Kidney (tissue), 14 donors: ENCODE measurements around the gene MAP7. TPM values are rescaled to one million over a fixed set of nuclear protein-coding genes. Genes with fewer than 3 reads are reported as not detected.

Source experiments
- DNase-seq, 5 donors: peaks; one replicate each; pipeline ENCODE4 v3.0.0-alpha.2; 2013 to 2020
- FAIRE-seq: peaks from 2 replicates; lab custom pipeline; 2012; peaks lifted over from hg19 to GRCh38; lab: Jason Lieb, UNC
- H3K27ac ChIP-seq, 2 donors: one replicate each; pipeline ENCODE4 v1.7.0; 2013; ENCODE audit warnings: low read depth in 2 of 2, low read length in 2 of 2, inconsistent platforms in 1 of 2
- H3K27me3 ChIP-seq: one replicate; pipeline ENCODE4 v1.7.1; 2013; ENCODE audit warnings: low read length, inconsistent platforms; ENCODE audit not compliant: control insufficient read depth, insufficient read depth
- H3K36me3 ChIP-seq, 3 donors: one replicate each; pipeline versions ENCODE4 v1.7.0 to v1.7.1; 2013; ENCODE audit warnings: low read length in 3 of 3, control low read depth in 1 of 3, inconsistent platforms in 1 of 3; ENCODE audit not compliant: insufficient read depth in 3 of 3, control insufficient read depth in 2 of 3
- H3K4me1 ChIP-seq, 3 donors: one replicate each; pipeline versions ENCODE4 v1.7.0 to v1.7.1; 2013; ENCODE audit warnings: low read length in 3 of 3, inconsistent platforms in 1 of 3, low read depth in 1 of 3; ENCODE audit not compliant: control insufficient read depth in 2 of 3, insufficient read depth in 2 of 3
- H3K4me3 ChIP-seq, 3 donors: one replicate each; pipeline versions ENCODE4 v1.7.0 to v1.8.1; 2013; ENCODE audit warnings: low read length in 3 of 3, control low read depth in 1 of 3, inconsistent platforms in 1 of 3
- H3K9ac ChIP-seq, 3 donors: one replicate each; pipeline versions ENCODE4 v1.7.0 to v1.7.1; 2013; ENCODE audit warnings: low read length in 3 of 3, control low read depth in 1 of 3, inconsistent platforms in 1 of 3
- H3K9me3 ChIP-seq, 3 donors: one replicate each; pipeline versions ENCODE4 v1.7.0 to v1.7.1; 2013; ENCODE audit warnings: low read length in 3 of 3, control low read depth in 1 of 3, inconsistent platforms in 1 of 3; ENCODE audit not compliant: control insufficient read depth in 2 of 3, insufficient read depth in 1 of 3
- CTCF ChIP-seq: IDR thresholded peaks from 3 replicates; pipeline ENCODE4 v1.5.1; 2012; ENCODE audit warnings: mild to moderate bottlenecking, moderate library complexity, borderline replicate concordance; ENCODE audit not compliant: insufficient read depth; ENCODE audit errors: extremely low read depth
- intact Hi-C: fragments of 100-400 bp; cut with DNase I; formaldehyde crosslinking; loops from one replicate; pipeline ENCODE4 v1.11.1; 2022
- polyA plus RNA-seq: library from polyadenylated mRNA; stranded (reverse); fragments of 350-450 nt; fragmentation: Illumina TruSeq; extraction: RNeasy Lipid Tissue Mini Kit (QIAGEN cat#74804); gene quantifications from one replicate; pipeline ENCODE4 v1.2.3, GENCODE V29; 2014; ENCODE audit warnings: low read depth, low replicate concordance; ENCODE audit not compliant: insufficient read depth
- total RNA-seq: library from RNA; stranded (reverse); fragmentation: NEBNext Ultra II Directional; extraction: Animal tissue kit (Norgen Biotek cat#: 25700); gene quantifications from one replicate; pipeline ENCODE4 v1.2.1, GENCODE V29; 2021
- donor health status: control.
- donor health status: control.
- donor health status: control.
- donor health status: control.
- donor health status: control.
- donor health status: DM: yes; HTN: yes; CAD: no.
- donor health status: Normal renal cell carcinoma (clear cell type).

Gene MAP7
- total and polyA plus RNA-seq, 2 donors from 2014 or later, result 16.0 to 40.0 TPM

- FAIRE-seq, result no peak
- intact Hi-C loops, result no loop called here
- peak in 2 of 5 donors; percentile 44 to 48 for DNase-seq
- no peak overlapping the region for H3K4me3 ChIP-seq
- peaks cover 0 to 7% (median 5%) of the 10 kb centered on the region in 3 donors for H3K36me3 ChIP-seq
- H3K4me1 ChIP-seq, result no peaks in the 10 kb centered on the region
- H3K27me3 ChIP-seq, result no peaks in the 10 kb centered on the region
- TF ChIP-seq CTCF, result no peak
- H3K9me3 ChIP-seq, result no peaks in the 10 kb centered on the region
- H3K27ac ChIP-seq, result no peak overlapping the region
- no peak overlapping the region for H3K9ac ChIP-seq
These were observed 179.1 kb downstream of the MAP7 start for GRCh38 chr6:136370988-136371728.

GRCh38 chr6:136365776-136366354 is 184.4 kb downstream of the MAP7 start:
- FAIRE-seq, result no peak
- Histone ChIP-seq H3K4me1 (no peaks in the 10 kb centered on the region), H3K9me3 (no peaks in the 10 kb centered on the region), H3K9ac (no peak overlapping the region), H3K36me3 (peaks cover 0 to 31% (median 4%) of the 10 kb centered on the region in 3 donors), H3K4me3 (no peak overlapping the region), H3K27ac (no peak overlapping the region), H3K27me3 (no peaks in the 10 kb centered on the region)
- intact Hi-C loops, result no loop called here
- no peak for DNase-seq
- no peak for TF ChIP-seq CTCF

GRCh38 chr6:136362421-136363356 is 187.5 kb downstream of the MAP7 start:
- Histone ChIP-seq H3K27me3 (no peaks in the 10 kb centered on the region), H3K9ac (no peak overlapping the region), H3K4me1 (no peaks in the 10 kb centered on the region), H3K9me3 (no peaks in the 10 kb centered on the region), H3K36me3 (peaks cover 0 to 43% (median 4%) of the 10 kb centered on the region in 3 donors), H3K4me3 (no peak overlapping the region), H3K27ac (no peak overlapping the region)
- intact Hi-C loops, result no loop called here
- TF ChIP-seq CTCF, result no peak
- DNase-seq (no peak), FAIRE-seq (no peak)
